A673 (cell line): ENCODE results near the gene ORM2. TPM values are rescaled to one million over a fixed set of nuclear protein-coding genes. Genes with fewer than 3 reads are reported as not detected.

Experiments used
- BruUV-seq: library from RNA; stranded (reverse); fragments of 400-500 nt; replicated peaks from 2 replicates; lab custom pipeline; 2021; lab: Mats Ljungman, UMichigan
- CTCF ChIA-PET: fragments of 300-600 bp; sonication (Branson Sonifier 250); formaldehyde crosslinking; loops from one replicate; lab custom pipeline; 2022; ENCODE audit warnings: antibody characterized with exemption; lab: Charles Lee
- POLR2A ChIA-PET: fragments of 300-600 bp; sonication (Branson Sonifier 250); formaldehyde crosslinking; loops from one replicate; lab custom pipeline; 2022; ENCODE audit warnings: antibody characterized with exemption; ENCODE audit not compliant: low non-redundant PET; lab: Charles Lee
- DNase-seq: peaks from one replicate; pipeline ENCODE4 v3.0.0-alpha.2; 2015; ENCODE audit warnings: low spot score
- H3K27ac ChIP-seq: fragments of 200-600 bp; sonication (generic); 2 replicates; pipeline ENCODE4 v1.5.1; 2016; ENCODE audit warnings: mixed run types, low read depth, mild to moderate bottlenecking, mixed read lengths, antibody characterized with exemption, low read length; ENCODE audit not compliant: poor library complexity, severe bottlenecking
- H3K27me3 ChIP-seq: fragments of 200-600 bp; sonication (generic); replicated peaks from 2 replicates; pipeline ENCODE4 v1.6.1; 2017; ENCODE audit warnings: mixed run types, low read depth, mild to moderate bottlenecking, mixed read lengths, antibody characterized with exemption, low read length; ENCODE audit not compliant: insufficient read depth, poor library complexity
- H3K36me3 ChIP-seq: fragments of 200-600 bp; sonication (generic); 2 replicates; pipeline ENCODE4 v1.6.1; 2016; ENCODE audit warnings: mixed run types, mild to moderate bottlenecking, mixed read lengths, antibody characterized with exemption, low read length; ENCODE audit not compliant: insufficient read depth, poor library complexity, severe bottlenecking
- H3K4me1 ChIP-seq: fragments of 200-600 bp; sonication (generic); 2 replicates; pipeline ENCODE4 v1.6.1; 2017; ENCODE audit warnings: mixed run types, mild to moderate bottlenecking, mixed read lengths, antibody characterized with exemption, low read length; ENCODE audit not compliant: insufficient read depth, poor library complexity, severe bottlenecking
- H3K4me3 ChIP-seq: fragments of 200-600 bp; sonication (generic); 2 replicates; pipeline ENCODE4 v1.5.1; 2016; ENCODE audit warnings: low read depth, mixed run types, mild to moderate bottlenecking, mixed read lengths, low read length; ENCODE audit not compliant: poor library complexity, severe bottlenecking
- H3K9me3 ChIP-seq: fragments of 200-600 bp; sonication (generic); 2 replicates; pipeline ENCODE4 v1.6.1; 2016; ENCODE audit warnings: mixed run types, low read depth, mild to moderate bottlenecking, mixed read lengths, antibody characterized with exemption, low read length; ENCODE audit not compliant: poor library complexity, severe bottlenecking
- CTCF ChIP-seq: fragments of 300-800, 200-600 bp; sonication (generic); conservative IDR thresholded peaks from 2 replicates; pipeline ENCODE4 v1.5.1; 2017; ENCODE audit warnings: low read depth, mild to moderate bottlenecking, antibody characterized with exemption, low read length, moderate library complexity, mixed read lengths
- EZH2 ChIP-seq: fragments of 200-600 bp; sonication (generic); IDR thresholded peaks from 2 replicates; pipeline ENCODE4 v1.6.1; 2017; ENCODE audit warnings: borderline replicate concordance, low read depth, mild to moderate bottlenecking, mixed read lengths, antibody characterized with exemption, low read length; ENCODE audit not compliant: poor library complexity, severe bottlenecking
- intact Hi-C: fragments of 100-400 bp; cut with micrococcal nuclease; formaldehyde crosslinking; loops from one replicate; pipeline ENCODE4 v1.10.0; 2022; ENCODE audit not compliant: unreplicated experiment
- total RNA-seq: library from RNA; stranded (reverse); gene quantifications from 2 replicates; pipeline ENCODE4 v1.2.3, GENCODE V29; 2021

The ORM2 gene
- total RNA-seq, 1 experiment from 2014 or later = not detected

DNA sequence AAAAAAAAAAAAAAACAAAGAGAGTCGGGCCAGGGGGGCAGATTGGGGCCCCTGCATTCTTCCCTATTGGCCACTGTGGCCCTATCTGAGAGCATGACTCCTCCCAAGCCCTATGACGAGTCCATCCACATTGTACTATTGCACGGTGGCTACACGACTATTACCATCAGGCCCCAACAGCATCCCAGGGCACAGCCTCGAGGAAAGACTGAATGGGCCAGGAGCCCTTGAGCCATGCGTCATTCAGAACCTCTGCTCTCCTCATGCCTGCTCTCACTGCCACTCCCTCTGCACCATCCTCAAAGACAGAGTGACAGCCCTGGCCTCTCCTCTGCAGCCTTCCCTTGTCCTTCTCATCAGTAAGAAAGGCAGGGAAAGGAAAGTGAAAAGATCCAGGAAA, 26.9 kb upstream of the ORM2 start:
- no peaks in the 10 kb centered on the region for H3K9me3 ChIP-seq
- no TSS peak for BruUV-seq
- no peaks in the 10 kb centered on the region for H3K27me3 ChIP-seq
- H3K4me1 ChIP-seq = no peaks in the 10 kb centered on the region
- TF ChIP-seq EZH2 (no peak), CTCF (no peak)
- no peak overlapping the region for H3K27ac ChIP-seq
- DNase-seq = no peak
- ChIA-PET POLR2A (no interaction called here), CTCF (no interaction called here)
- intact Hi-C loops = no loop called here
- no peaks in the 10 kb centered on the region for H3K36me3 ChIP-seq
- H3K4me3 ChIP-seq = no peak overlapping the region

GRCh38 chr9:114303571-114303970, 26.1 kb upstream of the ORM2 start:
- intact Hi-C loops = no loop called here
- ChIA-PET CTCF (interaction anchor here (1.1 kb wide), 1 partner anchor 195 kb away, joined by 4 read pairs; no protein-coding TSS in a partner anchor), POLR2A (no interaction called here)
- no peaks in the 10 kb centered on the region for H3K9me3 ChIP-seq
- H3K4me1 ChIP-seq = no peaks in the 10 kb centered on the region
- H3K27me3 ChIP-seq = no peaks in the 10 kb centered on the region
- no TSS peak for BruUV-seq
- H3K27ac ChIP-seq = no peak overlapping the region
- TF ChIP-seq EZH2 (no peak), CTCF (no peak)
- H3K4me3 ChIP-seq = no peak overlapping the region
- DNase-seq = no peak
- H3K36me3 ChIP-seq = no peaks in the 10 kb centered on the region

DNA sequence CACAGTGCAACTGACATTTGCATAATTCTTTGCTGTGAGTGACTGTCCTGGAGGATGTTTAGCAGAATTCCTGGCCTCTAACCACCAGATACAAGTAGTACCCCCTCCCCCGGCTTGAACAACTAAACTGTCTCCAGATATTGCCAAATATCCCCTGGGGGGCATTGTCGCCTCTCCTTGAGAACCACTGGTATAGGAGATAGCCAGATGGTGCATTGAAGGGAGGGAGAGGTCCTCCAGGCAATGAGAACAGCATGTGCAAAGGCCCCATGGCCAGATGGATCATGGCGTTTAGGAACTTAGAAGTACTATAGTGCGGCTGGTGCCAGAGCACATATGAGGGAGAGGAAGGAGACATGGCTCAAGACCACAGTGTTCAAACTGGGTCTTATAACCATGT, 25.7 kb upstream of the ORM2 start:
- no peak for DNase-seq
- intact Hi-C loops = no loop called here
- no peaks in the 10 kb centered on the region for H3K27me3 ChIP-seq
- ChIA-PET CTCF (interaction anchor here (1.1 kb wide), 1 partner anchor 196 kb away, joined by 4 read pairs; no protein-coding TSS in a partner anchor), POLR2A (no interaction called here)
- H3K27ac ChIP-seq = no peak overlapping the region
- H3K4me3 ChIP-seq = no peak overlapping the region
- no peak for TF ChIP-seq CTCF
- no peak for TF ChIP-seq EZH2
- no TSS peak for BruUV-seq
- H3K36me3 ChIP-seq = no peaks in the 10 kb centered on the region
- H3K4me1 ChIP-seq = no peaks in the 10 kb centered on the region
- no peaks in the 10 kb centered on the region for H3K9me3 ChIP-seq
